ENCODE results near the gene HADH. TPM values are rescaled to one million over a fixed set of nuclear protein-coding genes. Genes with fewer than 3 reads are reported as not detected.

The HADH gene
- total RNA-seq, 1 donor from 2014 or later = 44.1 TPM

DNA sequence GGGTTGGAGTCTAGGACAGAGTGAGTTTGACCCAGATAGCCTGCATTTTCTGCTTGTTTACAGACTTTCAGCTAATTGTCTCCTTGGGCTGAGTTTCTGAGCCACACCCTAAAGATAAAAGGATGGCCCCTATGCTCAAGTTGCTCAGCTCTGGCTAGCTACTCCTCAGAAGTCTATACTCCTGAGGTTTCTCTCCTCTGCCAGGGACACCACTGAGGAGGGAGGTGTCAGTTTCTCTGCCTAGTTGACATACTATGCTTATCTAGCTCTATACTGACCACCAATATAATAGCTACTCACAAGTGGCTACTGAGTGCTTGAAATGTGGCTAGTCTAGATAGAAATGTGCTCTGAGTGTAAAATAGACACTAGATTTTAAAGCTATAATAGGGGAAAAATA is 23.6 kb downstream of the HADH start:
- TF ChIP-seq, protein P1, sequence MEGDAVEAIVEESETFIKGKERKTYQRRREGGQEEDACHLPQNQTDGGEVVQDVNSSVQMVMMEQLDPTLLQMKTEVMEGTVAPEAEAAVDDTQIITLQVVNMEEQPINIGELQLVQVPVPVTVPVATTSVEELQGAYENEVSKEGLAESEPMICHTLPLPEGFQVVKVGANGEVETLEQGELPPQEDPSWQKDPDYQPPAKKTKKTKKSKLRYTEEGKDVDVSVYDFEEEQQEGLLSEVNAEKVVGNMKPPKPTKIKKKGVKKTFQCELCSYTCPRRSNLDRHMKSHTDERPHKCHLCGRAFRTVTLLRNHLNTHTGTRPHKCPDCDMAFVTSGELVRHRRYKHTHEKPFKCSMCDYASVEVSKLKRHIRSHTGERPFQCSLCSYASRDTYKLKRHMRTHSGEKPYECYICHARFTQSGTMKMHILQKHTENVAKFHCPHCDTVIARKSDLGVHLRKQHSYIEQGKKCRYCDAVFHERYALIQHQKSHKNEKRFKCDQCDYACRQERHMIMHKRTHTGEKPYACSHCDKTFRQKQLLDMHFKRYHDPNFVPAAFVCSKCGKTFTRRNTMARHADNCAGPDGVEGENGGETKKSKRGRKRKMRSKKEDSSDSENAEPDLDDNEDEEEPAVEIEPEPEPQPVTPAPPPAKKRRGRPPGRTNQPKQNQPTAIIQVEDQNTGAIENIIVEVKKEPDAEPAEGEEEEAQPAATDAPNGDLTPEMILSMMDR (IDR thresholded peaks at IDR 0.05; ENCODE audit: unreplicated experiment) = no peak
- DNase-seq (ENCODE audit: low spot score, unreplicated experiment) = no peak
- H3K27me3 Mint-ChIP-seq = no peaks in the 10 kb centered on the region
- no peak overlapping the region for H3K4me3 Mint-ChIP-seq (ENCODE audit: low read depth)
- peaks cover 33% of the 10 kb centered on the region for H3K36me3 Mint-ChIP-seq (ENCODE audit: insufficient read depth)
- no peak overlapping the region for H3K27ac Mint-ChIP-seq
- H3K9me3 Mint-ChIP-seq (ENCODE audit: low read depth) = peaks cover 7% of the 10 kb centered on the region
- H3K4me1 Mint-ChIP-seq (ENCODE audit: low read depth) = no peaks in the 10 kb centered on the region

DNA sequence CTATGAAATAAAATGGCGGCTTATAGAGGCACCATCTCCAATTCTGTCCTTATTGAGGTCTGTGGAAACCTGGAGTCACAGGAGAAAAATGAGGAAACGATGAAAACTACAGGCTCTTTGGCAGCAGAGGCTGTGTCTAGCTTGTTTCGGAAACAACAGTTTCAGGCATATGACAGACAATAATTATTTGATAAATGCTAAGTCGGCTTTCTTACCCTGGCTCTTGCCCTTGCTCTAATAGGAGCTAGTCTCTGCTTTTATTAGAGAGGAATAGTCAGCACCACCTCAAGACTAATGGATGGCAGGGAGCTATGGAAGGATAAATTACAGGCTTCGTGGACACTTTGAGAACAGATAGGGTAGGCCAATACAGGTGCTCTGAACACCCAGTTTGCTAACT is 24.3 kb downstream of the HADH start:
- Mint-ChIP-seq H3K27ac (no peak overlapping the region), H3K4me1 (ENCODE audit: low read depth) (no peaks in the 10 kb centered on the region), H3K27me3 (no peaks in the 10 kb centered on the region), H3K36me3 (ENCODE audit: insufficient read depth) (peaks cover 31% of the 10 kb centered on the region), H3K9me3 (ENCODE audit: low read depth) (peaks cover 4% of the 10 kb centered on the region), H3K4me3 (ENCODE audit: low read depth) (no peak overlapping the region)
- DNase-seq (ENCODE audit: low spot score, unreplicated experiment) = no peak
- TF ChIP-seq, protein P1 (IDR thresholded peaks at IDR 0.05; ENCODE audit: unreplicated experiment) = no peak

DNA sequence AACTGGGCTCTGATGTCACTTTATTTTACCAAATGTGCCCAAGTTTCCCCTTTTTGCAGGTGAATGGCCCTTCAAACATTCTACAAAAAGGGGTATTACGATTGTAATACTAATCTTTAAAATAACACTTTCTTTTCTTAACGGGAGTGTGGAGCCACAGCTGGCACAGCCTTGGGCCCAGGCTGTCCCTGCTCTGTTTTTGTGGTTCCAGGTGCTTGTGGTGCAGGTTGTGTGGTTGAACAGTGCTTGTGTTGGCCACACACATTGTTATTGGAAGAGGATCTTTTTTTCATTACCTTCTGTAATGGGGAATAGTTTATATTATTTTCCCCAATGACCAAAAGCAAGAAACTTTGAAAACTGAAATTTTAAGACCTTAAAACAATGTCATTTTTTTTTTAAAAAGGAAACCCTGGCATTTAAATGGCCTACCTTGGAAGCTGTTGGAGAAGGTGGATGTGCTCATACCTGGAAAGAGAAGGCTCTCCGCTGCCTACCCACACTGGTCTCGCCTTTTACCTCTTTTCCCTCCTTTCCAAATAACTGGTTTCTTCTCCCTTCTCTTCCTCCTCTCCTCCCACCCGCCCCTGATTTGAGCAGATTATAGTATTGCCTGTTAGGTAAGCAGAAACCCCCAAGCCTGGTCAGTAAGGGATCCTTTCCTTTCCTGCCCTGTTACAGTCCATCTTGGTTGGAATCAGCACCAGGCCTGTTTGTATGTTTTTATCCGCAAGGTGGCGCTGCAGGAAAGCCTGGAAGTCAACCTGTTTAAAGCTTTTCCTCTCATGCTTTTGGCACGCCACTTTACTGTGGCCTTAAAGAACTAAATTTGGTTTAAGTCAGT is 28.6 kb downstream of the HADH start:
- Mint-ChIP-seq H3K36me3 (ENCODE audit: insufficient read depth) (peaks cover 10% of the 10 kb centered on the region), H3K27ac (no peak overlapping the region), H3K9me3 (ENCODE audit: low read depth) (no peaks in the 10 kb centered on the region), H3K4me3 (ENCODE audit: low read depth) (no peak overlapping the region), H3K4me1 (ENCODE audit: low read depth) (no peaks in the 10 kb centered on the region), H3K27me3 (no peaks in the 10 kb centered on the region)
- peak; percentile 77 for DNase-seq (ENCODE audit: low spot score, unreplicated experiment)
- TF ChIP-seq, protein P1 (IDR thresholded peaks at IDR 0.05; ENCODE audit: unreplicated experiment) = peak; percentile 93

- no peak overlapping the region for H3K4me3 Mint-ChIP-seq (ENCODE audit: low read depth)
- H3K27me3 Mint-ChIP-seq = no peaks in the 10 kb centered on the region
- no peak overlapping the region for H3K27ac Mint-ChIP-seq
- H3K4me1 Mint-ChIP-seq (ENCODE audit: low read depth) = no peaks in the 10 kb centered on the region
- DNase-seq (ENCODE audit: low spot score, unreplicated experiment) = no peak
- TF ChIP-seq, protein P1 (IDR thresholded peaks at IDR 0.05; ENCODE audit: unreplicated experiment) = no peak
- peaks cover 12% of the 10 kb centered on the region for H3K36me3 Mint-ChIP-seq (ENCODE audit: insufficient read depth)
- H3K9me3 Mint-ChIP-seq (ENCODE audit: low read depth) = no peaks in the 10 kb centered on the region
These were observed 29.1 kb downstream of the HADH start for GRCh38 chr4:108018884-108019187.

DNA sequence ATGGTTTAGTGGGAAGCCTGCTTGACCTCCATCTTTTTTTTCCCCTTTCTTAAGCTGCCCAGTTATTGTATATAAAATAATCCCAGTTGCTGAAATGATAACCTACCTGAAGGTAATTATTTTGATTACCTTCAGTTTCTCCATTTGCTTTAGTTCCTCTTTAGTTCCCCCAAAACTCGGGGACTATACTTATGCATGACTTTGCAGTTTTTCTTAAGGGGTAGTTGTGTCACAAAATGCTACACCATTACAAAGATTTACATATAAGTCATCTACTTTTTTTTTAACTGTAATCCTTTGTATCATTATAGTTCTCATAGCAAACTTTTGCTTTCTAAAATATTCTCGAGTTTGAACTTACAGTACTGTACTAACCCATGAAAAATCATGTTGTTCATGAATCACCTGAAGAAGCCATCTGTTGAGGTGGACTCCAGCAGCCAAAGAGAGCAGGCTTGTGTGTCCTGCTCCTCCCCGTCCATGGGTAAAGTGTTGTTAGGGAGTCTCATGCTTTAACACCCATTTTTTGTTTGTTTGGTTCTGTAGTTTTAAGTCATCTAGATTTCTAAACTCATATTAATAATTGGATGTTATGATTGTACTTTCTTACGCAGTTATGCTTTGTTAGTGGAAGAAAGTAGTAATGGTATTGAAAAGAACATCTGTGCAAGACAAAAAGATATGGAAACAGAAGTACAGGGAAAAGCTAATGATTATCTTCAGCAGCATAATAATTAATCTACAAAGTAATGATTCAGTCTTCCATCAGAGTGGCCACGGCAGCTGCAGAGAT is 34.6 kb downstream of the HADH start:
- Mint-ChIP-seq H3K9me3 (ENCODE audit: low read depth) (no peaks in the 10 kb centered on the region), H3K27me3 (no peaks in the 10 kb centered on the region), H3K27ac (no peak overlapping the region), H3K36me3 (ENCODE audit: insufficient read depth) (peaks cover 15% of the 10 kb centered on the region), H3K4me1 (ENCODE audit: low read depth) (no peaks in the 10 kb centered on the region), H3K4me3 (ENCODE audit: low read depth) (no peak overlapping the region)
- no peak for DNase-seq (ENCODE audit: low spot score, unreplicated experiment)
- TF ChIP-seq, protein P1 (IDR thresholded peaks at IDR 0.05; ENCODE audit: unreplicated experiment) = no peak

Measured in progenitor cell of endocrine pancreas (in vitro differentiated cells).